Liver (tissue), 9 donors: ENCODE measurements around the gene HNRNPUL1. TPM values are rescaled to one million over a fixed set of nuclear protein-coding genes. Genes with fewer than 3 reads are reported as not detected.

ENCODE experiments used
- DNase-seq: peaks from one replicate; pipeline ENCODE4 v3.0.0-alpha.2; 2017; ENCODE audit warnings: low spot score
- H3K27ac ChIP-seq, 2 donors: one replicate each; pipeline ENCODE4 v1.7.0; 2013; ENCODE audit warnings: inconsistent platforms in 2 of 2, low read length in 2 of 2, control low read depth in 1 of 2, low read depth in 1 of 2, mild to moderate bottlenecking in 1 of 2
- H3K27me3 ChIP-seq, 4 donors: one replicate each; pipeline versions ENCODE4 v1.6.1 to v1.7.0; 2013; ENCODE audit warnings: low read length in 3 of 4, inconsistent platforms in 1 of 4, mild to moderate bottlenecking in 1 of 4, moderate library complexity in 1 of 4; ENCODE audit not compliant: control insufficient read depth in 4 of 4, insufficient read depth in 4 of 4
- H3K36me3 ChIP-seq, 4 donors: one replicate each; pipeline versions ENCODE4 v1.6.1 to v1.7.0; 2013; ENCODE audit warnings: low read length in 3 of 4, mild to moderate bottlenecking in 3 of 4, low read depth in 1 of 4, moderate library complexity in 1 of 4; ENCODE audit not compliant: control insufficient read depth in 4 of 4, insufficient read depth in 3 of 4
- H3K4me1 ChIP-seq, 4 donors: one replicate each; pipeline versions ENCODE4 v1.6.1 to v1.7.0; 2013; ENCODE audit warnings: low read length in 3 of 4, mild to moderate bottlenecking in 3 of 4, moderate library complexity in 1 of 4; ENCODE audit not compliant: control insufficient read depth in 4 of 4, insufficient read depth in 4 of 4
- H3K4me3 ChIP-seq, 3 donors: one replicate each; pipeline versions ENCODE4 v1.6.1 to v1.7.0; 2013; ENCODE audit warnings: low read length in 3 of 3, control low read depth in 1 of 3, low read depth in 1 of 3, mild to moderate bottlenecking in 1 of 3
- H3K9ac ChIP-seq, 2 donors: one replicate each; pipeline ENCODE4 v1.7.0; 2013; ENCODE audit warnings: low read length in 2 of 2, mild to moderate bottlenecking in 2 of 2, moderate library complexity in 2 of 2, control low read depth in 1 of 2, low read depth in 1 of 2
- H3K9me3 ChIP-seq, 4 donors: one replicate each; pipeline versions ENCODE4 v1.6.1 to v1.7.0; 2013; ENCODE audit warnings: low read length in 3 of 4; ENCODE audit not compliant: control insufficient read depth in 4 of 4
- ATF3 ChIP-seq: IDR thresholded peaks from 2 replicates; pipeline ENCODE4 v1.6.1; 2016; ENCODE audit warnings: antibody characterized with exemption
- CTCF ChIP-seq: fragments of 150-350 bp; IDR thresholded peaks from 2 replicates; pipeline ENCODE4 v1.5.1; 2017; ENCODE audit warnings: improper control_type of control experiment, low read depth, low read length; ENCODE audit not compliant: missing input control
- EGR1 ChIP-seq, 2 donors: IDR thresholded peaks; 2 replicates each; pipeline ENCODE4 v1.6.1; 2016 to 2018; ENCODE audit warnings: antibody characterized with exemption in 2 of 2, low read depth in 2 of 2
- FOXA1 ChIP-seq: IDR thresholded peaks from 2 replicates; pipeline ENCODE4 v1.6.1; 2016; ENCODE audit warnings: antibody characterized with exemption
- FOXA2 ChIP-seq: IDR thresholded peaks from 2 replicates; pipeline ENCODE4 v1.6.1; 2016; ENCODE audit warnings: antibody characterized with exemption
- GABPA ChIP-seq, 2 donors: IDR thresholded peaks in 1 of 2; conservative IDR thresholded peaks in 1 of 2; 2 replicates each; pipeline ENCODE4 v1.6.1; 2016; ENCODE audit warnings: antibody characterized with exemption in 2 of 2, mild to moderate bottlenecking in 1 of 2, moderate library complexity in 1 of 2
- HNF4A ChIP-seq, 2 donors: conservative IDR thresholded peaks; 2 replicates each; pipeline ENCODE4 v1.6.1; 2016; ENCODE audit warnings: antibody characterized with exemption in 2 of 2, mild to moderate bottlenecking in 2 of 2
- HNF4G ChIP-seq: IDR thresholded peaks from 2 replicates; pipeline ENCODE4 v1.6.1; 2016; ENCODE audit warnings: antibody characterized with exemption
- JUND ChIP-seq, 2 donors: IDR thresholded peaks; 2 replicates each; pipeline ENCODE4 v1.6.1; 2016; ENCODE audit warnings: antibody characterized with exemption in 2 of 2
- NR2F2 ChIP-seq: IDR thresholded peaks from 2 replicates; pipeline ENCODE4 v1.6.1; 2016; ENCODE audit warnings: antibody characterized with exemption
- RAD21 ChIP-seq, 2 donors: IDR thresholded peaks; 2 replicates each; pipeline ENCODE4 v1.6.1; 2016; ENCODE audit warnings: antibody characterized with exemption in 2 of 2, mild to moderate bottlenecking in 2 of 2
- REST ChIP-seq: IDR thresholded peaks from 2 replicates; pipeline ENCODE4 v1.6.1; 2016; ENCODE audit warnings: antibody characterized with exemption, mild to moderate bottlenecking
- SP1 ChIP-seq: IDR thresholded peaks from 2 replicates; pipeline ENCODE4 v1.6.1; 2018; ENCODE audit warnings: antibody characterized with exemption, mild to moderate bottlenecking
- TAF1 ChIP-seq: conservative IDR thresholded peaks from 2 replicates; pipeline ENCODE4 v1.6.1; 2016; ENCODE audit warnings: antibody characterized with exemption, mild to moderate bottlenecking
- YY1 ChIP-seq: IDR thresholded peaks from 2 replicates; pipeline ENCODE4 v1.6.1; 2016; ENCODE audit warnings: antibody characterized with exemption, mild to moderate bottlenecking
- WGBS: extraction: QIAGEN DNeasy Blood & Tissue Kit; methylation state at CpG from one replicate; pipeline ENCODE4 v1.1.7; 2013; 5-methylcytosine and 5-hydroxymethylcytosine counted together
- polyA plus RNA-seq, 2 donors: library from polyadenylated mRNA; stranded (reverse) in 1 of 2; unstranded in 1 of 2; fragments of 200-250 nt in 1 of 2; fragments of >200 nt in 1 of 2; fragmentation: Nextera tagmentation in 1 of 2; extraction: Ambion mirVana in 1 of 2; gene quantifications; one replicate each; pipeline versions ENCODE4 v1.2.1 to v1.2.3, GENCODE V29; 2013 to 2015
- total RNA-seq, 2 donors: library from RNA; depleted of rRNA; stranded (reverse); fragments of >200 nt; gene quantifications; one replicate each; pipeline ENCODE4 v1.2.3, GENCODE V29; 2014
- TF ChIP-seq, protein P1 (sequence below): IDR thresholded peaks from 2 replicates; pipeline ENCODE4 v1.6.1; 2016; ENCODE audit warnings: antibody characterized with exemption
- TF ChIP-seq, protein P2 (sequence below): IDR thresholded peaks from 2 replicates; pipeline ENCODE4 v1.6.1; 2016; ENCODE audit warnings: antibody characterized with exemption
- donor health status: healthy.
- donor health status: healthy.
- donor health status: healthy.
- donor health status: healthy.
- donor health status: healthy.

HNRNPUL1 gene
- total and polyA plus RNA-seq, 4 donors = 34.9 to 80.2 (median 45.7) TPM

DNA sequence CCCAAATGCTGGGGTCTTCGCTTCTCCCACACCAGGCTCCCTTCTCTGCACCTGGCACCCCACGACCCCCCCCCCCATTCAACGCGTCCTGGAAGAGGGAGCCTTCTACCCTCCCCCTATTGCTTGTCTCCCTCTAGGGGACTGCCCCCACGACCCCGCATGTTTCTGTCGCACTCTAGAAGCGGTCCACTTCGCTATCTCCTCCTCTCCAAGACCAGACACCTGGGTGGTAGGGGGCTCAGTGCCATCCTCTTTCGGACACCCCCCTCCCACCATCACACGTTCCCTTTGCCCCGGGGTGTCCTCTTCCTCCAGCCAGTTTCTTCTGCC is 88.1 kb downstream of the HNRNPUL1 start:
- Histone ChIP-seq H3K4me3 (peak overlapping the region; percentile 33 to 69 (median 61)), H3K27ac (peak overlapping the region; percentile 63 to 71), H3K9me3 (no peaks in the 10 kb centered on the region), H3K9ac (peak overlapping the region; percentile 26 to 53), H3K4me1 (peaks cover 0 to 39% (median 18%) of the 10 kb centered on the region in 4 donors), H3K27me3 (no peaks in the 10 kb centered on the region), H3K36me3 (no peaks in the 10 kb centered on the region)
- WGBS = 1% methylated on average over 12 of the region's 12 CpGs
- DNase-seq = no peak
- TF ChIP-seq, protein P1, sequence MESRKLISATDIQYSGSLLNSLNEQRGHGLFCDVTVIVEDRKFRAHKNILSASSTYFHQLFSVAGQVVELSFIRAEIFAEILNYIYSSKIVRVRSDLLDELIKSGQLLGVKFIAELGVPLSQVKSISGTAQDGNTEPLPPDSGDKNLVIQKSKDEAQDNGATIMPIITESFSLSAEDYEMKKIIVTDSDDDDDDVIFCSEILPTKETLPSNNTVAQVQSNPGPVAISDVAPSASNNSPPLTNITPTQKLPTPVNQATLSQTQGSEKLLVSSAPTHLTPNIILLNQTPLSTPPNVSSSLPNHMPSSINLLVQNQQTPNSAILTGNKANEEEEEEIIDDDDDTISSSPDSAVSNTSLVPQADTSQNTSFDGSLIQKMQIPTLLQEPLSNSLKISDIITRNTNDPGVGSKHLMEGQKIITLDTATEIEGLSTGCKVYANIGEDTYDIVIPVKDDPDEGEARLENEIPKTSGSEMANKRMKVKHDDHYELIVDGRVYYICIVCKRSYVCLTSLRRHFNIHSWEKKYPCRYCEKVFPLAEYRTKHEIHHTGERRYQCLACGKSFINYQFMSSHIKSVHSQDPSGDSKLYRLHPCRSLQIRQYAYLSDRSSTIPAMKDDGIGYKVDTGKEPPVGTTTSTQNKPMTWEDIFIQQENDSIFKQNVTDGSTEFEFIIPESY = no peak
- TF ChIP-seq TAF1 = no peak
- no peak for TF ChIP-seq CTCF
- no peak for TF ChIP-seq JUND (IDR thresholded peaks at IDR 0.05)

DNA sequence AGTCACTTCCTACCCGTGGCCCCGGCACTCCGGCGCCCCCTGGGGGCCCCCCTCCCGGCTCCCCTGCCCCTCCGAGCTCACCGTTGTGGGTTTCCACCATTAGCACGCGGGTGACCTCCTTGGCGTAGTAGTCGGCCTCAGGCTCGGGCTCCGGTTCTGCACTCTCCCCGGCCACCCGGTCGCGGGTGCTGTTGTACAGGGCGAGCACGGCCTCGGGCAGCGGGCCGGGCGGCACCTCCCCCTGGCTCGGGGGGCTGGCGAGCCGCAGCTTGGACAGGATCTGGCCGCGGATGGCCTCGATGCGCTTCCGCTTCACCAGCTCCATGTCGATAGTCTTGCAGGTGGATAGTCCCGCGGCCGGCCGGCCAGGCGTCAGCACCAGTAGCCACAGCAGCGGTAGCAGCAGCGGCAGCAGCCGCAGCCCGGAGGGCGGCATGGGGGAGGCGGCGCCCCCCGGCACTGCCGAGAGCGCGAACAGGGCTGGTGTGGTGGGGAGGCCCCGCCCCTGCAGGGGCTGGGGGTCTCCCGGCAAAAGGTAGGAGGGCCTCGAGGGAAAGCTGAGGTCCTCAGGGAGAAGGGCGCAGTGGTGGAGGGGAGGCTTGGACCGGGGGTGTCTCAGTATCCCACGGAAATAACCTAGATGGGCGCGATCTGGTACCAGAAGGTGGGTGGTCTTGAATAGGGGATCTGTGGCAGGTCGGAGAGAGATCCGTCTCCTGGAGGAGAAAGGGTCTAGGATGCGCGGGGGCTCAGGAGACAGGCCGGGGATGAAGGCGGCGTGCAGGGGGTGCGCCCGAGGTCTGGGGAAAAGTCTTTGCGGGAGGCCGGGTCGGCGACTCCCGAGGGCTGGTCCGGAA is 88.7 kb downstream of the HNRNPUL1 start:
- peak overlapping the region; percentile 45 to 69 (median 61) for H3K4me3 ChIP-seq
- peak overlapping the region; percentile 46 to 53 for H3K9ac ChIP-seq
- H3K4me1 ChIP-seq = peaks cover 0 to 39% (median 19%) of the 10 kb centered on the region in 4 donors
- TF ChIP-seq REST (no peak), NR2F2 (no peak), FOXA2 (no peak), HNF4A (conservative IDR thresholded peaks at IDR 0.05) (no peak), TAF1 (no peak), EGR1 (IDR thresholded peaks at IDR 0.05; ENCODE audit: low read depth in 2 of 2) (no peak), ATF3 (no peak), SP1 (no peak), GABPA (IDR thresholded peaks at IDR 0.05 in 1 of 2, conservative IDR thresholded peaks at IDR 0.05 in 1 of 2) (no peak), HNF4G (no peak), RAD21 (IDR thresholded peaks at IDR 0.05) (no peak), YY1 (no peak), FOXA1 (no peak), JUND (IDR thresholded peaks at IDR 0.05) (no peak)
- TF ChIP-seq, protein P1 = no peak
- TF ChIP-seq, protein P2, sequence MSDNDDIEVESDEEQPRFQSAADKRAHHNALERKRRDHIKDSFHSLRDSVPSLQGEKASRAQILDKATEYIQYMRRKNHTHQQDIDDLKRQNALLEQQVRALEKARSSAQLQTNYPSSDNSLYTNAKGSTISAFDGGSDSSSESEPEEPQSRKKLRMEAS = no peak
- H3K27ac ChIP-seq = peak overlapping the region; percentile 71 to 73
- WGBS = 2% methylated on average over 71 of the region's 71 CpGs
- no peaks in the 10 kb centered on the region for H3K36me3 ChIP-seq
- no peaks in the 10 kb centered on the region for H3K27me3 ChIP-seq
- H3K9me3 ChIP-seq = no peaks in the 10 kb centered on the region
- peak; percentile 66 for DNase-seq
